ENCODE results near the gene NUDT17.

DNA sequence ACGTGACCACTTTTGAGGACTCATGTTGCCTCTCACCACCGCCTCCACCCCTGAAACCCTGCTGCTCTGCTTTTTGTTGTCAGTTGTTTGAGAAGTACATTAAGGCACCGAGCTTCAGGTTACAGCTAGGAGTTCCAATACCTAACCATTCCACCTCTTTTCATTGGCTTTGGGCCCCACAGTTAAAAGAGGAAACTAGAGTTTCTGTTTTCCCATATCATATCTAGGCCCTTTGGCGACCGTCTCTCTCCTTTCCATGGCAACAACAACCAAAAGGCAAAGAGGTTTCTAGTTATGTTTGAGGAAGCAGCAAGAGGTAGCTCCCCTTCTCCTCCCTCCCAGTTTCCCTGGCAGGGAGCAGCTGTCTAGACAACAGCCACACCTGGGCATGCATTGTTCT is 34.3 kb downstream of the NUDT17 start:
- TF ChIP-seq, protein P1, sequence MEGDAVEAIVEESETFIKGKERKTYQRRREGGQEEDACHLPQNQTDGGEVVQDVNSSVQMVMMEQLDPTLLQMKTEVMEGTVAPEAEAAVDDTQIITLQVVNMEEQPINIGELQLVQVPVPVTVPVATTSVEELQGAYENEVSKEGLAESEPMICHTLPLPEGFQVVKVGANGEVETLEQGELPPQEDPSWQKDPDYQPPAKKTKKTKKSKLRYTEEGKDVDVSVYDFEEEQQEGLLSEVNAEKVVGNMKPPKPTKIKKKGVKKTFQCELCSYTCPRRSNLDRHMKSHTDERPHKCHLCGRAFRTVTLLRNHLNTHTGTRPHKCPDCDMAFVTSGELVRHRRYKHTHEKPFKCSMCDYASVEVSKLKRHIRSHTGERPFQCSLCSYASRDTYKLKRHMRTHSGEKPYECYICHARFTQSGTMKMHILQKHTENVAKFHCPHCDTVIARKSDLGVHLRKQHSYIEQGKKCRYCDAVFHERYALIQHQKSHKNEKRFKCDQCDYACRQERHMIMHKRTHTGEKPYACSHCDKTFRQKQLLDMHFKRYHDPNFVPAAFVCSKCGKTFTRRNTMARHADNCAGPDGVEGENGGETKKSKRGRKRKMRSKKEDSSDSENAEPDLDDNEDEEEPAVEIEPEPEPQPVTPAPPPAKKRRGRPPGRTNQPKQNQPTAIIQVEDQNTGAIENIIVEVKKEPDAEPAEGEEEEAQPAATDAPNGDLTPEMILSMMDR (IDR thresholded peaks at IDR 0.05), result no peak
- no peak for TF ChIP-seq POLR2A (IDR thresholded peaks at IDR 0.05)

Measured in testis (tissue), 2 donors.